ENCODE data around the gene DQX1. TPM values are rescaled to one million over a fixed set of nuclear protein-coding genes. Genes with fewer than 3 reads are reported as not detected.

Gene DQX1
- total RNA-seq, 4 donors from 2014 or later, result 3.8 to 13.3 (median 5.7) TPM

GRCh38 chr2:74558284-74559230 lies 32.5 kb upstream of the DQX1 start:
- peaks cover under 1 to 25% (median 10%) of the 10 kb centered on the region in 3 donors for H3K4me1 ChIP-seq
- peaks cover 0 to 55% (median 0%) of the 10 kb centered on the region in 4 donors for H3K27me3 ChIP-seq
- no peak overlapping the region for H3K27ac ChIP-seq
- TF ChIP-seq POLR2A (IDR thresholded peaks at IDR 0.05), result no peak
- no peak for TF ChIP-seq CTCF (IDR thresholded peaks at IDR 0.05)
- no peak overlapping the region for H3K4me3 ChIP-seq
- no peak for DNase-seq
- WGBS, 2 donors, result 39 to 51% methylated on average over 4 to 5 of the region's 7 CpGs
- H3K9me3 ChIP-seq, result no peaks in the 10 kb centered on the region
- H3K36me3 ChIP-seq, result peaks cover 0 to 8% (median 0%) of the 10 kb centered on the region in 3 donors
- intact Hi-C loops (cut with DNase I), result no loop called here

GRCh38 chr2:74556831-74557370 lies 30.9 kb upstream of the DQX1 start:
- peaks cover 0 to 46% (median 0%) of the 10 kb centered on the region in 4 donors for H3K27me3 ChIP-seq
- intact Hi-C loops (cut with DNase I), result no loop called here
- H3K9me3 ChIP-seq, result no peaks in the 10 kb centered on the region
- WGBS, 2 donors, result 83 to 97% methylated on average over 1 to 3 of the region's 6 CpGs
- H3K27ac ChIP-seq, result no peak overlapping the region
- H3K36me3 ChIP-seq, result peaks cover 0 to 8% (median 0%) of the 10 kb centered on the region in 3 donors
- DNase-seq, result no peak
- TF ChIP-seq POLR2A (IDR thresholded peaks at IDR 0.05) (no peak), CTCF (IDR thresholded peaks at IDR 0.05) (no peak)
- peaks cover 8 to 35% (median 10%) of the 10 kb centered on the region in 3 donors for H3K4me1 ChIP-seq
- H3K4me3 ChIP-seq, result no peak overlapping the region

- H3K27me3 ChIP-seq, result peaks cover 0 to 42% (median 0%) of the 10 kb centered on the region in 4 donors
- TF ChIP-seq POLR2A (IDR thresholded peaks at IDR 0.05) (no peak), CTCF (IDR thresholded peaks at IDR 0.05) (no peak)
- H3K9me3 ChIP-seq, result no peaks in the 10 kb centered on the region
- WGBS, 2 donors, result 66 to 86% methylated on average over 9 of the region's 14 CpGs
- H3K27ac ChIP-seq, result peak overlapping the region in 2 of 4 donors; percentile 88 to 89
- DNase-seq, result no peak
- H3K36me3 ChIP-seq, result peaks cover 0 to 8% (median 0%) of the 10 kb centered on the region in 3 donors
- intact Hi-C loops (cut with DNase I), result no loop called here
- peaks cover 8 to 35% (median 10%) of the 10 kb centered on the region in 3 donors for H3K4me1 ChIP-seq
- H3K4me3 ChIP-seq, result peak overlapping the region in 2 of 4 donors; percentile 67 to 70
Measured at GRCh38 chr2:74556159-74556558, 30.1 kb upstream of the DQX1 start.

GRCh38 chr2:74555610-74556103 lies 29.6 kb upstream of the DQX1 start:
- H3K27ac ChIP-seq, result peak overlapping the region in 3 of 4 donors; percentile 77 to 89 (median 88)
- no peak for DNase-seq
- H3K4me3 ChIP-seq, result peak overlapping the region; percentile 45 to 70 (median 65)

More at GRCh38 chr2:74555610-74556103, 29.6 kb upstream of the DQX1 start:
- Histone ChIP-seq H3K4me1 (peaks cover 8 to 35% (median 10%) of the 10 kb centered on the region in 3 donors), H3K27me3 (peaks cover 0 to 40% (median 0%) of the 10 kb centered on the region in 4 donors), H3K9me3 (no peaks in the 10 kb centered on the region), H3K36me3 (peaks cover 0 to 8% (median 0%) of the 10 kb centered on the region in 3 donors)
- TF ChIP-seq CTCF (IDR thresholded peaks at IDR 0.05) (no peak), POLR2A (IDR thresholded peaks at IDR 0.05) (no peak)
- intact Hi-C loops (cut with DNase I), result no loop called here
- 73 to 87% methylated on average over 6 to 11 of the region's 17 CpGs for WGBS, 2 donors
